SK-N-SH (cell line): ENCODE measurements around the gene LMX1A.

Experiments
- CHD2 ChIP-seq: fragments of 150-350 bp; IDR thresholded peaks from 2 replicates; pipeline ENCODE4 v1.6.1; 2018; ENCODE audit warnings: low read length; ENCODE audit not compliant: partially characterized antibody
- CTCF ChIP-seq: fragments of 200-600 bp; sonication (generic); IDR thresholded peaks from 2 replicates; pipeline ENCODE4 v1.6.1; 2017; ENCODE audit warnings: antibody characterized with exemption, mild to moderate bottlenecking, moderate library complexity
- ELF1 ChIP-seq: IDR thresholded peaks from 2 replicates; pipeline ENCODE4 v1.4.0; 2012
- EP300 ChIP-seq, 2 experiments: IDR thresholded peaks; 2 replicates each; pipeline versions ENCODE4 v1.4.0 to v1.6.1; 2012; ENCODE audit warnings: borderline replicate concordance in 1 of 2, low read depth in 1 of 2, low read length in 1 of 2
- GABPA ChIP-seq: IDR thresholded peaks from 2 replicates; pipeline ENCODE4 v1.4.0; 2012; ENCODE audit warnings: low read depth, mild to moderate bottlenecking
- GATA2 ChIP-seq: sonication (generic); formaldehyde crosslinking; IDR thresholded peaks from 2 replicates; pipeline ENCODE4 v1.5.0; 2020; ENCODE audit warnings: mild to moderate bottlenecking, missing genetic modification reagents
- IRF3 ChIP-seq: fragments of 150-350 bp; IDR thresholded peaks from 2 replicates; pipeline ENCODE4 v1.6.1; 2016; ENCODE audit warnings: mild to moderate bottlenecking, low read depth, low read length
- JUND ChIP-seq: IDR thresholded peaks from 2 replicates; pipeline ENCODE4 v1.4.0; 2012
- PBX3 ChIP-seq: IDR thresholded peaks from 2 replicates; pipeline ENCODE4; 2012
- POLR2AphosphoS5 ChIP-seq: IDR thresholded peaks from 2 replicates; pipeline ENCODE4 v1.6.1; 2012; ENCODE audit warnings: low read depth, low read length
- RAD21 ChIP-seq: IDR thresholded peaks from 2 replicates; pipeline ENCODE4 v1.6.1; 2012; ENCODE audit warnings: mild to moderate bottlenecking, low read length
- REST ChIP-seq: IDR thresholded peaks from 2 replicates; pipeline ENCODE4 v1.6.1; 2012; ENCODE audit warnings: mild to moderate bottlenecking, low read depth, low read length, moderate library complexity
- SIN3A ChIP-seq: IDR thresholded peaks from 2 replicates; pipeline ENCODE4 v1.6.1; 2012; ENCODE audit warnings: low read depth, mild to moderate bottlenecking, low read length, moderate library complexity, borderline replicate concordance

- TF ChIP-seq POLR2AphosphoS5 (no peak), GATA2 (CRISPR knock-in tag) (no peak), EP300 (IDR thresholded peaks at IDR 0.05; ENCODE audit: borderline replicate concordance in 1 of 2, low read depth in 1 of 2, low read length in 1 of 2) (no peak), GABPA (no peak), CTCF (no peak), RAD21 (no peak), IRF3 (no peak), SIN3A (no peak), PBX3 (no peak), JUND (no peak), CHD2 (no peak), REST (no peak), ELF1 (no peak)
Observed at GRCh38 chr1:165352442-165353293, 3.8 kb downstream of the LMX1A start.
